Left renal cortex interstitium (tissue), 4 donors: ENCODE results near the gene CENPU. TPM values are rescaled to one million over a fixed set of nuclear protein-coding genes. Genes with fewer than 3 reads are reported as not detected.
A peak's percentile ranks its signal among the peaks of the same experiment; 100 is the strongest.

ENCODE experiments used
- DNase-seq, 4 donors: peaks; one replicate each; pipeline ENCODE4 v3.0.0-alpha.2; 2013; ENCODE audit warnings: low read depth in 4 of 4, low spot score in 2 of 4, missing footprints in 1 of 4
- polyA plus RNA-seq, 4 donors: library from polyadenylated mRNA; unstranded; fragments of 120-200 nt; gene quantifications; one replicate each; pipeline ENCODE4 v1.2.1, GENCODE V29; 2013; ENCODE audit not compliant: insufficient read length in 4 of 4

CENPU gene
- polyA plus RNA-seq, 4 donors: 36.2 to 61.4 (median 40.7) TPM

DNA sequence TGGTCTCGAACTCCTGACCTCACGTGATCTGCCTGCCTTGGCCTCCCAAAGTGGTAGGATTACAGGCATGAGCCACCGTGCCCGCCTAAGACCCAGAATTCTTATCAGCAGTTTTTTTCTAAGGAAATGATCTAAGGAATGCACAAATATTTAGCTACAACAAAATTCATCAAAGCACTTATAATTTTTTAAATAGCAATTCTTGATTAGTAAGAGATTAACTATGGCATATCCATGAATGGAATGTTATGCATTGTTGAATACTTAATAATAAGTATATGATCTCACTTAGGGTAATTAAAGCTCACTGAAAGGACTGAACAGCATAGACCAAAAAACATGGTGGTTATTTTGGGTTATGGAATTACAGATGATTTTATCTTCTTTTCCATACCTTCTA is 18.4 kb downstream of the CENPU start:
- no peak for DNase-seq

DNA sequence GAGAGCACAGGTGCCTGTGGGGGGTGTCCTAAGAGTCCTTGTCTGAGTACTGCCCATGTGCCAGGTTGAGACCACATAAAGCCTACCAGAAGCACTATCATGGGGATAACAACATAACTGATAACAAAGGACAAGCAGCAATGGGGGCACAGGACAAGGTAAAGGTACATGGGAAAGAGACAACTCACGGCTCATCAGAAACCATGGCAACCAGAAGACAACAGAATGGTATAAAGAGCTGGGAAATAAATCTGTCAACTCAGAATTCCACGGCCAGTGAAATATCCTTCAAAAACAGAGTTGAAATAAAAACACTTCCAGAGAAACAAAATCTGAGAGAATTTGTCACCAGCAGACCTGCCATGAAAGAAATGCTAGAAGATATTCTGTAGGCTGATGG is 20.0 kb downstream of the CENPU start:
- DNase-seq: no peak

DNA sequence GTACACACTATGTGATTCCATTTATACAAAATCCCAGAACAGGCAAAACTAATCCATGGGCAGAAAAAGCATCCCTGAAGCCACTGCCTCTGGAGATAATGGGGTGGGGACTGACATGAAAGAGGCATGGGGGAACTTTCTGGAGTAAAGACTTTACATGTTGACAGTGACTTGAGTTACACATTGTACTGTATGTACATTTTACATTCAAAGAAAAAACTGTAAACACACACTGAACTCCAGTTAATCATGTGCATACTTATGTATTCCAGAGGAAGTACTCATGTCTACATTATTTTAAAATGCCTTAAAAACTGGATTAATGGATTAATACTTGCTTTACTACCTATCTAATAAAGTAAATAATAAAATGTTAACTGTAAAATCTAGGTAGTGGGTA is 21.6 kb downstream of the CENPU start:
- DNase-seq: no peak

DNA sequence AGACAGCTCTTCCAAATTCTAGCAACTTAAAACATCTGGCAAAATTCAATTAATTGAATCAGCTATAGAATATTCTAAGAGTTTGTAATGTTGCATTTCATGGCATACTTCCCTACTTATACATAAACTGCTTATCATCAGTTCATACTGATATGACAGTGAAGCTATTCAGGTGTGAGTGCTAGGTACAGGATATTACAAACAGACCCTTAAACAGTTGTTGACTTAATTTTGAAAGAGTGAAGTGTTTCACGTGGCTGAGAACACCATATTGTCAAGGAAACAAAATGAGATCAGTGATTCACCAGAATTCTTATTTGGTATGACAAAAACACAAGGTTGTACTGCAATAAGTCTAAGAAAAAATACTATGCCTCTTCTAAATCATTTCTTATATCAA is 27.4 kb downstream of the CENPU start:
- DNase-seq: no peak

DNA sequence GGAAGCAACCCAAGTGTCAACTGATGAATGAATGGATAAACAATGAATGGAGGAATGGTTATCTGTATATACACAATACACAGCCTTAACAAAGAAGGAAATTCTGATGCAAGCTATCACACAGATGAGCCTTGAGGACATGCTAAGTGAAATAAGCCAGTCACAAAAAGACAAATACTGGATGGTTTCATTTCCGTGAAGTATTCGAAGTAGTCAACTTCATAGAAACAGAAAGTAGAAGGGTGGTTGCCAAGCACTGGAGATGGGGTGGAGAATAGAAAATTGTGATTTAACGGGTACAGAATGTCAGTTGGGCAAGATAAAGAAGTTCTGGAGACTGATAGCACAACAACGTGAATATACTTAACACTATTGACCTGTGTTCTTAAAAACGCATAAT is 28.2 kb downstream of the CENPU start:
- no peak for DNase-seq

DNA sequence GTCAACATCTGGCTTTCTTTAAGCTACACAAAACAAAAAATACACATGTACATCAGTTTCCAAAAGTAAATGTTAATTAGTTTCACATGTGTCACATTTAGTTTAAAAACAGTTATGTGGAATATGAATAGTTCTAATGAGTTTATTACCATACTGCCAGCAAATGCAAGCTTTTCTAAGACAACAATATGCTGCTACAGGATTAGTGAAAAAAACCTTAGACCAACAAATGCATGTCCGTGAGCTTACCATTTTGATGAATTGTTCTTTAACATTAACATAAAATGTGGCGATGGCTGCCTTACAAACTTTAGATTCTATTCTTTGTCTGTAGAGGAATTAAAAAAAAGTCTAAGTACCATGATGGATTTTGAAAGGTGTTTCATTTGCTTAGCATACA is 31.8 kb downstream of the CENPU start:
- no peak for DNase-seq

DNA sequence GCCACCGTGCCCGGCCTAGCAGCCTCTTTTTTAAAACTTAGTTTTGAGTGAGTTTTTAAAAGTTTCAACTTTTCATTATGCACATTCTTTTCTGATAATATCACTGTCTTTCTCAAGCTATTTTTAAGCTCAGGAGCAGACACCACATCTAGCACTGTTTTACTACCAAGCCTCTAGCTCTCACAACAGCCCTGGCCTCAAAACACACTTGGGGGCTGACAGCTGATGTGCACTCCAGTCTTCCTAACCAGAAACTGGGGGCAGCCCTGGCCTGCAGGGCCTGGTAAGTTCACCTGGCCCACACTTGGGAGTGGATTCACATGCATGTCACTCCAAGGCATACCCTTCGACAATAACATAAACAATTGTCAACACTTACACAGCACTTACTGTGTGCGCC is 34.0 kb downstream of the CENPU start:
- DNase-seq: no peak

DNA sequence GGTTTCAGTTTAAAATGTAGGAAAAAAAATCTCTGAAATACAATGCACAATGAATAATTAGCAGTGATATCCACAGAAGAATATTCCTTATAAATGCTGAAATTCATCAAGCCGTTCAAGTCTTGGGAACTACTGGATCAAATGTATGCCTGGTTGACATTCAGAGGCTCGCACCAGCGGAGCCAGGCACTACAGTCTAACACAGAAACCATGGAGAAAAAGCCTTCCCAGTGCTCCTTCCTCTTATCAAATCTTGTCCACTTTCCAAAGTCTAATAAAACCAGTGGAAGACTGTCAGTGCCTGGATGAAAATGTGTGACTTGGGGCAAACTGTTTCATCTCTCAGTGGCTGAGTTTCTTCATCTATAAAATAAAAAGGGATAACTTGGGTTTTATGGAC is 35.9 kb downstream of the CENPU start:
- no peak for DNase-seq

DNA sequence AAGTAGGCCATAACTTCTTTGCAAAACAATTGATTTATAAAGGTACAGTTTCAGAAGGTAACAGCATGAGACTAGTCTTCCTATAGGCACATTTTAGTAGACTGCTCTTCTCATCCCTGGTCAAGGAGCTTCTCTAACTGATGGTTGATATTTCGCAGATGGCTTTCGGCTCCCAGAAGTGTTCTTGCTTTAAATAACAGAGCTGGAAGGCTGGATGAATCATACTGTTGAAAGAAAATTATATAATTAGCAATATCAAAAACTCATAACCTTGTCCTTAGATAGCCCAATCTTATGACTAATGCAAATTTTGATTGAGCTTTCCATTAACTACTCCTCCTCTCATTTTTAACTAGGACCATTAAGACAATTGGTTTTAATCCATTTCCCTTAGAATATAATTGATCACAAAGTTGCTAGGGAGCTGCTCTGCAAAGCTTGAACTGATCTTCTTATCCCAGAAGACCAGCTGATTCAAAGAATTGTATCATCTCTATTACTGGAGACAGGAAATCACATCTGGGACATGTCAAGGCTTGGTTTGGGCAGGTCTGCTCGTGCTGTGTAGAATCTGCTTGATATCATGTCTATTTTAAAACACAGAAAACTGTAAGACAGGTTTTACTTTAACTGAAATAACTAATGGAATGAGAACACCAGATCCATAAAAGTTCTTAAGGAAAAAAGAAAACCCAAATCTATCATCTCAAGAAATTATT is 38.6 kb downstream of the CENPU start:
- no peak for DNase-seq

DNA sequence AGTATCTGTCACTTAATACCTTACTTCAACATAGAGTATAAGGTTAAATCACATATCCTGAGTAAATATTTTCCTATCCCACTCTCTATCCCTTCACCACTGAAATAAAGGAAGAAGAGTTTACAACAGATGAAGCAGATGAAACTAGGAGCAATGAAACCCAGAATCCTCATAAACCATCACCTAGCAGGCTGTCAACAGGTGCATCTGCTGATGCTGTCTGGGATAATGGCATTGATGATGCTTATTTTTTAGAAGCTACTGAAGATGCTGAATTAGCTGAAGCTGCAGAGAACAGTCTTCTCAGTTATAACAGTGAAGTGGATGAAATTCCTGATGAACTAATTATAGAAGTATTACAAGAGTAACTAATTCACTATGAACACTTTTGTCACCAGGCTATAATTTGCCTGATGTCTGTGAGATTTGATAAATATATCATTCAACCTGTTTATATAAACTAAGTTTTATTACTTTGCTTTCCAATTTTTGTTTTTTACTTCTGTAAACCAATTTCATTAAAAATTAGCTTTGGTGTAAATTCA is 39.4 kb downstream of the CENPU start:
- DNase-seq: no peak

DNA sequence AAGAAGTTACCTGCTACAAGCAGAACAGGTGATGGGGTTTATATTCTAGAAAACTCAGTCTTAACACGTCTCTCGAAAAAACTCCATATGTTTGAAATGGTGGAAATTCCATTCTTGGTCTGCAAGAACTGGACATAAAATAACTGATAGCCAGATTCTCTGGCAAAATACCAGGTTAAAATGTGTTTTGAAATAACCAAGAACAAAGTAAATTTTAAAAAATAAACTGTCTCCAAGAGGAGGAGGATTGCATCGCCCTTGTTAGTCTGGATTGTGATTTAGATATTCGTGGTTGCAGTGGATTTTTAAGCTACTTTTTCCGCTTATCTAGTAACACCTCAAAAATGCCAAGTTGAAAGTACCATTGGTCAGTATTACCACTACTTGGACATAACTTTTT is 40.8 kb downstream of the CENPU start:
- no peak for DNase-seq

DNA sequence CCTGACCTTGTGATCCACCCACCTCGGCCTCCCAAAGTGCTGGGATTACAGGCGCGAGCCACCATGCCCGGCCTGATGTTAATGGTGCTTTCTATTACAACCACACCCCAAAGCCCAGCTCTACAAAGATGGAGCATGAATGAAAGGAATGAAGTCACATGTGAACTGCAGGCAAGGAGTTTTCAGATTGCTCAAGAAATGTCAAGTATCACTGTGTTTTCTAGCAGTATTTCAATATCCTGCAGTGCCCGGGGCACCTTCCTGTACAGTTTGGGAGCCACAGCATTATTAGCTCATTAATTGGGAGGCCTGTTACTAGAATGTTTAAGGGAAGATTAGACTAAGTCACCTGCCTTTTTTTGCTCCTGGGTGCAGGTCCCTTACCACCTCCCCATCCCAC is 44.2 kb downstream of the CENPU start:
- DNase-seq: no peak

DNA sequence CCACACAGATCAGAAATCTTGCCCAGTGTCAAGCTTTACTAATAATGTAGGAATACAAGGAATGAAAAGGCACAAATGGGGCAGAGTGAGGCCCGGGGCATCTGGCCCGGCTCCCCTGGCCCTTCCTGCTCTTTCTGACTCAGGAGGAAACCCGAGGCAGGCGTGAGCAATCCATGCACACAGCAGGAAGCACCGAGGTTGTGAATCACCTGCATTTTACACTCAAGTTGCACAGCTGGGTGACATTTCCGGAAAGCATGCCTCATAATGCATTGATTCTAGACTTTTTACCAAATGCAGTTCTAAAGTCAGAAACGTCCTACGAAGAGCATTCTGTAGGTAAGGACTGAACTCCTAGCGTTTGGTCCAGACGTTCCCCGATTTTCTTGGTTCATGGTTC is 45.4 kb downstream of the CENPU start:
- peak in 1 of 4 donors; percentile 8 for DNase-seq

DNA sequence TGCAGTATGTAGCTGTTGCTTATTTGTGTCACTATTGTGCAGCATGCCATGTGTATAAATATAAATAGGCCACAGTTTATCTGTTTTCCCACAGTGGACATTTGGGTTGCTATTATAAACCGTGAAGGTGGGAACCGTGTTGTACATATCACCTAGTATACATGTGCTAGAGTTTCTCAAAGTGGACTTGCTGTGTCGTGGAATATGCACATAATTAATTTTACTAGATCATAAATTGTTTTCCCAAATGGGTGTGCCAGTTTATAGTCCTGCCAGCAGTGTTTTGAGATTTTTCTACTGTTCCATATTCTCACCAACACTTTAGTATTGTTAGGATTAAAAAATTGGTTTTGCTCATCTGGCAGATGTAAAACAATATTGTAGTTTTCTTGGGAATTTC is 45.9 kb downstream of the CENPU start:
- no peak for DNase-seq

DNA sequence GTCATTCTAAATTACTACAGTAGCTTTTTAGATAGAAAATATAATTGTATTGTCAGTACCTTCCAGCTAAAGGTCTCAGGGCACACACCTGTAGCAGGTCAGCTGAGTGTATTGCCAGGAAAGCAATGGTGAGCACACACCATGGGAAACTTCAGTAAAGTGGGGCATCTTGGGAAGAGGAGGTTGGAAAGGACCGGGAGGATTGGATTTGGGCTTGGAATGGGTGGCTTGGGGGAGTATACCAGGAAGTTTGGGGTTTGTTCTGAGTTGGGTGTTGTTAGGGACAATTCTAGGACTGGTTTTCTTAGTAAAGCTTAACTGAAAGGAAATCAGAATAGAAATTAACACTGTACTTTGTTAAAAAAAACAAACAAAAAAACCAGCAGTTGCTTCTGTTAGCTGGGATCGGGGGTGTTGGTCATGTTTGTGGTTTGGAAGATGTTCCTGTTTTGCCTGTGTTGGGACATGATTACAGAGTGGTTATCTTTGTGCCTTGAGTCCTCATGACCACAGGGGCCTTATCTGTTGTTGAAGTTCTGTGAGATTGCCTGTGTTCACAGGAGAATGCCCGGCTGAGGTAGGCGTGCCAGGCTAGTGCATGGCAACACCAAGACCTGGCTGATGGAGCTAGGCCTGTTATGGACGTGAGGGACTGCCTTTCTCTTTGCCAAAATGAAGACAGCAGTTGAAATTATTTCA is 49.3 kb downstream of the CENPU start:
- no peak for DNase-seq

DNA sequence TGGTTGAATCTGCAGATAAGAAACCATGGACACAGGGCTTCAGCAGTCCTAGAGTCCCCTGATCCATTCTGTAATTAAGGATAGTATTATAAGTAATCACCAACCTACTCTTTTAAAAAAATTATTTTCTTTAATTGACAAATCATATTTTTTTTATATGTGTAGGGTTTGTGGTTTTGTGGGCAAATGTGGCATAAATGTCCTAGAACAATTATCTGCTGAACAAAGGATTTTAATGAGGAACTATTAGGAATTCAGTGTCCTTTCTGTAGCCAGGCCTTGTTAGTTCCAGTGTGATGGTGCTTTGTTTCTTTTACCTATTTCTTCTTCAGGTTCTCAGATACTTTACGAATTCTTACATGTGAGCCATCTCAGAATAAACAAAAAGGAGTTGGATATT is 52.0 kb downstream of the CENPU start:
- no peak for DNase-seq

DNA sequence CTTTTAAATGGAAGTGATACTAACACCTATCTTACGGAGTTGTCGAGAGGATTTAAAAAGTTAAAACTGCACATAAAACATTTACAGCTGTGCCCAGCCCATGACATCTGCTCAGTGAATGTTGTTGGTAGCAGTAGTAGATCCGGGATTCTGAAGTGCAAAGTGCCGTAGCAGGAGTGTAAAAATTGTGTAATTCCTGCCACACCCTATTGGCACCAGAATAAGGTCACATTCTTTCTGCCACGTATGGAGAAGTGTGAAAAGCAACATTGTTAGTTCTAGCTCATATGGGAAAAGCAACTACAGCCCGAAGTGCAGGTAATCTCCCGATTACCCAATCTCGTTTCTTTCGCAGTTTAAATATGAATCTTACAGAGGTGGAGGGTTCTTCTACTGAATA is 53.2 kb downstream of the CENPU start:
- no peak for DNase-seq

DNA sequence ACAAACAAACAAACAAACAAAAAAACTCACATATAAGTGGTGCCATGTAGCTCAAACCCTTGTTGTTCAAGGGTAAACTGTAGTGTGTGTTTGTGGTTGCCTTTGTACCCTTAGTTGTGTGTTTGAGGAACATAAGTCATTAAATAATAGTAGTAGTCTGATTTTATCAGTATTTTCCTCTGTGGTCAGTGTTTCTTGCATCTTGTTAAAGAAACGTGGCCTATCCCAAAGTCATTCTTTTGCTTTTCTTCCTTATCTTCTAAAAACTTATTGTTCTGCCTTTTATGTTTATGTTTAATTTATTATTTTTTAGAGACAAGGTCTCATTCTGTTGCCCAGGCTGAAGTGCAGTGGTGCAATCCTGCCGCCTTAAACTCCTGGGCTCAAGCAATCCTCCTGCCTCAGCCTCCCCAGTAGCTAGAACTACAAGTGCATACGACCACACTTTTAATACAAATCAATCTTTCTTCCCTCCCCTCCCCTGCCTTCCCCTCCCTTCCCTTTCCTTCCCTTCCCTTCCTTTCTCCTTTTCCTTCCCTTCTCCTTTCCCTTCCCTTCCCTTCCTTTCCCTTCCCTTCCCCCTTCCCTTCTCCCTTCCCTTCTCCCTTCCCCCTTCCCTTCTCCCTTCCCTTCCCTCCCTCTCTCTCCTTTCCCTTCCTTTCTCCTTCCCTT is 57.9 kb downstream of the CENPU start:
- DNase-seq: no peak

DNA sequence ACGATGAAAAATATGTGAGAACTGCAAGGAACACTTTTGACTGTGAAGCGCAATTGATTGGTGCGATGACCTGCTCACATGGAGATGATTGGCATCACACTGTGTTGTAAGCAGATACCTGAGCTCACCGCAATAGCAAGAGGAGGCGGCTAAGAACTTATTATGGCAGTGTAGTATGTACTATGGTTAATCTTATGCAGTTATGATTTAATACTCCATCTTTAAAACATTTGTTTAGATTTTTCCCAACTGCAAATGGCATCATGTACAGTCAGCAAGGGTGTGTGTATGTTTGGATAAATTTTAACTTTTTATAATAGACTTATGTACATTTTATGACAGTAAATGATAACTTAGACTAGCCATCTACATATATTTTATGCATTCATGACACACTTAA is 58.9 kb downstream of the CENPU start:
- DNase-seq: no peak

DNA sequence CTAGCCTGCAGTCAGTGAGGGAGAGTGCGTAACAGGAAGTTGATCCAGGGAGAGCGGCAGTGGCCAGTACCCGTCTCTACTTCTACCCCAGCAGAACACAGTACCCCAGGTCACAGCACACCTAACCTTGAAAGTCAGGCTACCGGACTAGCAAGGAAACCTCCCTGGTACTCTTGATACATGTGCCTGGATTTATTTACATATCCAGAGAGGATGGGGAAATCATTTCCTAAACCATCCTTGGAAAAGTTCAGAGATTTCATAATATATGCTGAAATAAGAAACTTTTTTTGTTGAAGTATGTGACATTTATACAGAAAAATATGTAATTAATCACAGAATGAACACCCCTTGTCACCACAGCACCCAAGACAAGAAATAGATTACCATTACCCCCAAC is 59.9 kb downstream of the CENPU start:
- no peak for DNase-seq

DNA sequence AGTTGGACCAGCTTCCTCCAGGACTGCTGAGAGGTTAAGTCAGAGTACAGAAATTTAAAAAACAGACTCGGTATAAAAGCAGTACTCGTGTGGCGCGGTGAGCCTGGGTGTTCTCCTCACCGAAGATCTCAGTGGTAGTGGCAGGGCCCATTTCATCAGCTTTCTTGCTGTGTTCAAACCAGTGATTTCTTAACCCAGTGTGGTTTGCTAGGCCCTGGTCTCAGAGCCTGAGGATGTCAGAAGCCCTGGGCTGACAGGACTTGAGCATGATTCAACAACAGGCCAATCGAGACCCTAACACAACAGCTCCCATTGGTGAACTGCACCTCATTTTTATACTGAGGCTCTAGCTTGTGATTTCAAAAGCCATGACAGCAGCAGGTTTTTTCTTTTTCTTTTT is 61.2 kb downstream of the CENPU start:
- no peak for DNase-seq

DNA sequence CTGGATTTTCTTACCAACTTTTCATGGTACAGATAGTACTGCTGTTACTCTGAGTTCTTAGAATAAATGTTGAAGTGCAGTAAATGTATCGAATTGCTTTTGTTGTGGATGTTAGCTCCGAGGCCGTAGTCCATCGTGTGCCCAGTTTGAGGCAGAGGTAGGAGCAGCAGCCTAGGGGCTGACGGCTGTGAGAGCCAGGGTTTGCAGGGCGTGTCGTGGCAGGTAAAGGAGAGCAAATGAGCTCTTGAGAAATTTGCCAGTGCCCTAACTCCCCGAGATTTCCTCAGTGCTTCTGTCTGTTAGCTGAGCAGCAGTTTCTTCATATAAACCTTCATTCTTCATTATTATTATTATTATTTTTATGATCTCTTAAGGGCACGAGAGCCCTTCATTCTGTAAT is 62.8 kb downstream of the CENPU start:
- no peak for DNase-seq
